ENCODE measurements around the gene CLSTN2. TPM values are rescaled to one million over a fixed set of nuclear protein-coding genes. Genes with fewer than 3 reads are reported as not detected.

Gene CLSTN2
- total RNA-seq, 4 donors from 2014 or later, result 2.7 to 5.0 (median 3.1) TPM

DNA sequence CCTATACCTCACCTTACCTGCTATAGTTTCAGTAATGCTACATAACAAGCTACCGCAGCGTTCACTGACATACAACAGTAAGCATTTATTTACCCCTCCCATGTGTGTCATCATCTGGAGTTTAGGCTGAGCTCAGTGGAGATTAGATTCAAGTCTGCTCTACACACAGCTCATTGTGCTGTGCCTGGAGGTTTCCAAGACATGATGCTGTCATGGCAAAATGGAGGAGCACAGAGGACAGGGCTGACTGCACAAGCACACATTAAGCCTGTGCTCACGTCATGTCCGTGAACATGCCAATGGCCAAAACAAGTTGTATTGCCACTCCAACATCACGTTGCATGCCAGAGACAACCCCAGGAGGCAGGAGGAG, 409.1 kb downstream of the CLSTN2 start:
- Histone ChIP-seq H3K36me3 (no peaks in the 10 kb centered on the region), H3K27me3 (no peaks in the 10 kb centered on the region), H3K9me3 (no peaks in the 10 kb centered on the region), H3K4me1 (no peaks in the 10 kb centered on the region), H3K4me3 (no peak overlapping the region), H3K27ac (no peak overlapping the region)
- TF ChIP-seq CTCF (IDR thresholded peaks at IDR 0.05), result no peak
- no peak for TF ChIP-seq POLR2A (IDR thresholded peaks at IDR 0.05)
- no peak for DNase-seq

- Histone ChIP-seq H3K27me3 (no peaks in the 10 kb centered on the region), H3K4me3 (no peak overlapping the region), H3K4me1 (no peaks in the 10 kb centered on the region), H3K36me3 (no peaks in the 10 kb centered on the region), H3K9me3 (no peaks in the 10 kb centered on the region), H3K27ac (no peak overlapping the region)
- DNase-seq, result no peak
- TF ChIP-seq POLR2A (IDR thresholded peaks at IDR 0.05), result no peak
- TF ChIP-seq CTCF (IDR thresholded peaks at IDR 0.05), result no peak
Measured at GRCh38 chr3:140344601-140345205, 409.7 kb downstream of the CLSTN2 start.

DNA sequence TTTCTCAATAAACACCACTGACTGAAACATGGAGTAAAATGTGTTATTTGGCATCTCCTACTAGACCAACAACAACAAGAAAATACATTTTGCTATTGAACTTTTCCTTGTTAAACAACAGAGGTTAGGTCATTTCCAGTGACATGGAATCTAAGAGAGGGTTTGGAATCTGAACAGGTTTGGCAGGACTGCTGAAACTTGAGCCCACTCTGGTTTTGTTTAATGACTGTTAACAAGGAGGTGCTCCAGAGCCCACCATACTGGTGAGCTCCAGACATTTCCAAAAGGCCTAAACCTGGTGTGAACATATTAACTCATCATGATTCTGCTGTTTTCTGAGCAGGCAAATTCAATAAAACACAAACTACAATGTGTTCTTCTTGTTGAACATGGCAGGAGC, 412.2 kb downstream of the CLSTN2 start:
- Histone ChIP-seq H3K27ac (no peak overlapping the region), H3K27me3 (no peaks in the 10 kb centered on the region), H3K36me3 (no peaks in the 10 kb centered on the region), H3K9me3 (no peaks in the 10 kb centered on the region), H3K4me3 (no peak overlapping the region), H3K4me1 (no peaks in the 10 kb centered on the region)
- TF ChIP-seq POLR2A (IDR thresholded peaks at IDR 0.05) (no peak), CTCF (IDR thresholded peaks at IDR 0.05) (no peak)
- DNase-seq, result no peak

DNA sequence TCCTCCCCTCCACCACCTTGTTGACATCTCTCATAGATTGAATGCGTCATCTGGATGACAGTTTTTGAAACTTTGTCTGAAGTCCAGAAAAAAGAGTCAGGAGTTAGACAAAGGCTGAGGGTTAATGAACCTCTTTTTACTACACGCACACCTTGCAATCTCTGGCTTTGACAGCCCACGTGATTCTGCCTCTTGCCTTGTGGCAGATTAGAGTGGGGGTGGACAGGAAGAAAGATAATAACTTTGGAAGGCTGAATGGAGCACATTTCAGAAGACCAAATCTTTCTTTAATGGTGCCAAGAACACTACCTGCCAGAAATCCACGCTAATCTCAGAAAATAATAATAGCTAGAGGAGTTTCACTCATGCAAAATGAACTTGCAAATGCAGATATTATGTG, 415.0 kb downstream of the CLSTN2 start:
- H3K27ac ChIP-seq, result no peak overlapping the region
- H3K27me3 ChIP-seq, result no peaks in the 10 kb centered on the region
- no peak for DNase-seq
- H3K9me3 ChIP-seq, result no peaks in the 10 kb centered on the region
- H3K4me1 ChIP-seq, result no peaks in the 10 kb centered on the region
- TF ChIP-seq POLR2A (IDR thresholded peaks at IDR 0.05), result no peak
- H3K36me3 ChIP-seq, result no peaks in the 10 kb centered on the region
- H3K4me3 ChIP-seq, result no peak overlapping the region

GRCh38 chr3:140351466-140351865, 416.5 kb downstream of the CLSTN2 start:
- Histone ChIP-seq H3K36me3 (no peaks in the 10 kb centered on the region), H3K4me3 (no peak overlapping the region), H3K27me3 (no peaks in the 10 kb centered on the region), H3K4me1 (no peaks in the 10 kb centered on the region), H3K9me3 (no peaks in the 10 kb centered on the region), H3K27ac (no peak overlapping the region)
- TF ChIP-seq POLR2A (IDR thresholded peaks at IDR 0.05) (no peak), CTCF (IDR thresholded peaks at IDR 0.05) (no peak)
- no peak for DNase-seq

- Histone ChIP-seq H3K4me1 (no peaks in the 10 kb centered on the region), H3K27ac (no peak overlapping the region), H3K9me3 (no peaks in the 10 kb centered on the region), H3K27me3 (no peaks in the 10 kb centered on the region), H3K36me3 (no peaks in the 10 kb centered on the region), H3K4me3 (no peak overlapping the region)
- no peak for DNase-seq
- no peak for TF ChIP-seq POLR2A (IDR thresholded peaks at IDR 0.05)
Measured at GRCh38 chr3:140355481-140355880, 420.5 kb downstream of the CLSTN2 start.

- Histone ChIP-seq H3K36me3 (no peaks in the 10 kb centered on the region), H3K4me3 (no peak overlapping the region), H3K27me3 (no peaks in the 10 kb centered on the region), H3K9me3 (no peaks in the 10 kb centered on the region), H3K27ac (no peak overlapping the region), H3K4me1 (no peaks in the 10 kb centered on the region)
- no peak for DNase-seq
- TF ChIP-seq POLR2A (IDR thresholded peaks at IDR 0.05) (no peak), CTCF (IDR thresholded peaks at IDR 0.05) (no peak)
Measured at GRCh38 chr3:140358686-140359085, 423.7 kb downstream of the CLSTN2 start.
